Esophagus squamous epithelium (tissue), 4 donors: ENCODE data around the gene GDPD5.

ENCODE experiments used
- POLR2A ChIP-seq, 4 donors: fragments of 450-650 bp; IDR thresholded peaks; one replicate each; pipeline ENCODE4 v1.6.1; 2017; ENCODE audit warnings: antibody characterized with exemption in 4 of 4, mild to moderate bottlenecking in 4 of 4, moderate library complexity in 3 of 4
- TF ChIP-seq, protein P1 (sequence below), 6 experiments: fragments of 450-650 bp in 4 of 6; fragments of 200-600 bp in 2 of 6; sonication (generic) in 2 of 6; IDR thresholded peaks; one replicate each; pipeline ENCODE4 v1.5.1; 2016 to 2019; ENCODE audit warnings: antibody characterized with exemption in 6 of 6, mild to moderate bottlenecking in 4 of 6, moderate library complexity in 4 of 6

DNA sequence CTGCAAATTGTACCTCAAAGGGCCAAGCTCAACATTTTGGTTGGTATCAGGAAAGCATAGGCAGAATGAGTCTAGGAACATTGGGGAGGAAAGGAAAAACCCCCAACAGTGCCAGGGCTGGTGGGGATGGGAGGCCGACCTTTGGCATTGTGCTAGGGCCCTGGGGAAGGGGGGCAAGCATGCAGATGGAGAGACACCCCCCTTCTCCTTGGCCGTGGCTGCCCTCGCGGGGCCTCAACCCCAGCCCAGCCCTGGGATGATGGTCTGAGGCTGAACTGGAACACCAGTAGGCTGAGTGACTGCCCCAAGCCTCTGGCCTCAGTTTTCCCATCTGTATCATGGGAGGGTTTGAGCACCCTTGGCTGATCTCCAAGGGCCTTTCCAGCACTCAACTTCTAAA is 40.0 kb downstream of the GDPD5 start:
- TF ChIP-seq POLR2A (IDR thresholded peaks at IDR 0.05) = no peak
- TF ChIP-seq, protein P1, sequence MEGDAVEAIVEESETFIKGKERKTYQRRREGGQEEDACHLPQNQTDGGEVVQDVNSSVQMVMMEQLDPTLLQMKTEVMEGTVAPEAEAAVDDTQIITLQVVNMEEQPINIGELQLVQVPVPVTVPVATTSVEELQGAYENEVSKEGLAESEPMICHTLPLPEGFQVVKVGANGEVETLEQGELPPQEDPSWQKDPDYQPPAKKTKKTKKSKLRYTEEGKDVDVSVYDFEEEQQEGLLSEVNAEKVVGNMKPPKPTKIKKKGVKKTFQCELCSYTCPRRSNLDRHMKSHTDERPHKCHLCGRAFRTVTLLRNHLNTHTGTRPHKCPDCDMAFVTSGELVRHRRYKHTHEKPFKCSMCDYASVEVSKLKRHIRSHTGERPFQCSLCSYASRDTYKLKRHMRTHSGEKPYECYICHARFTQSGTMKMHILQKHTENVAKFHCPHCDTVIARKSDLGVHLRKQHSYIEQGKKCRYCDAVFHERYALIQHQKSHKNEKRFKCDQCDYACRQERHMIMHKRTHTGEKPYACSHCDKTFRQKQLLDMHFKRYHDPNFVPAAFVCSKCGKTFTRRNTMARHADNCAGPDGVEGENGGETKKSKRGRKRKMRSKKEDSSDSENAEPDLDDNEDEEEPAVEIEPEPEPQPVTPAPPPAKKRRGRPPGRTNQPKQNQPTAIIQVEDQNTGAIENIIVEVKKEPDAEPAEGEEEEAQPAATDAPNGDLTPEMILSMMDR (IDR thresholded peaks at IDR 0.05) = no peak
